Epidermal melanocyte (primary cell): ENCODE data around the gene ETS2.
"Not testable (repeated sequence)": the region's sequence is repeated elsewhere in the genome, so short reads cannot be mapped to it uniquely, and the experiment has no call there.

ENCODE experiments used
- DNase-seq: peaks from one replicate; pipeline ENCODE4 v3.0.0; 2011; ENCODE audit warnings: low spot score; ENCODE audit not compliant: insufficient read length

Gene ETS2

GRCh38 chr21:38816400-38816977 is 10.8 kb downstream of the ETS2 start:
- DNase-seq, result no peak

- DNase-seq, result no peak
Measured at GRCh38 chr21:38817371-38818324, 11.9 kb downstream of the ETS2 start.

- no peak for DNase-seq
Measured at GRCh38 chr21:38818325-38818723, 12.6 kb downstream of the ETS2 start.

- no peak for DNase-seq
Measured at GRCh38 chr21:38819051-38819718, 13.5 kb downstream of the ETS2 start.

- no peak for DNase-seq
Measured at GRCh38 chr21:38819719-38820159, 14.0 kb downstream of the ETS2 start.

- DNase-seq, result no peak
Measured at GRCh38 chr21:38820471-38821239, 14.9 kb downstream of the ETS2 start.

- no peak for DNase-seq
Measured at GRCh38 chr21:38821248-38821647, 15.5 kb downstream of the ETS2 start.

- no peak for DNase-seq
Measured at GRCh38 chr21:38821959-38822682, 16.4 kb downstream of the ETS2 start.

- no peak for DNase-seq
Measured at GRCh38 chr21:38822778-38823238, 17.1 kb downstream of the ETS2 start.

- no peak for DNase-seq
Measured at GRCh38 chr21:38823737-38824123, 18.0 kb downstream of the ETS2 start.

GRCh38 chr21:38824124-38824822 is 18.5 kb downstream of the ETS2 start:
- DNase-seq, result peak; percentile 59

- DNase-seq, result no peak
Measured at GRCh38 chr21:38825269-38825668, 19.5 kb downstream of the ETS2 start.

GRCh38 chr21:38825921-38826320 is 20.2 kb downstream of the ETS2 start:
- DNase-seq, result no peak

GRCh38 chr21:38828111-38828510 is 22.4 kb downstream of the ETS2 start:
- DNase-seq, result not testable (repeated sequence)

GRCh38 chr21:38830671-38831525 is 25.2 kb downstream of the ETS2 start:
- no peak for DNase-seq

GRCh38 chr21:38831526-38832467 is 26.1 kb downstream of the ETS2 start:
- peak; percentile 72 for DNase-seq

GRCh38 chr21:38832664-38833063 is 26.9 kb downstream of the ETS2 start:
- DNase-seq, result no peak

GRCh38 chr21:38833117-38833516 is 27.4 kb downstream of the ETS2 start:
- DNase-seq, result no peak
